ENCODE data around the gene HDAC4. TPM values are rescaled to one million over a fixed set of nuclear protein-coding genes. Genes with fewer than 3 reads are reported as not detected.

Gene HDAC4
- total RNA-seq, 4 donors from 2014 or later: 30.2 to 103 (median 51.7) TPM

DNA sequence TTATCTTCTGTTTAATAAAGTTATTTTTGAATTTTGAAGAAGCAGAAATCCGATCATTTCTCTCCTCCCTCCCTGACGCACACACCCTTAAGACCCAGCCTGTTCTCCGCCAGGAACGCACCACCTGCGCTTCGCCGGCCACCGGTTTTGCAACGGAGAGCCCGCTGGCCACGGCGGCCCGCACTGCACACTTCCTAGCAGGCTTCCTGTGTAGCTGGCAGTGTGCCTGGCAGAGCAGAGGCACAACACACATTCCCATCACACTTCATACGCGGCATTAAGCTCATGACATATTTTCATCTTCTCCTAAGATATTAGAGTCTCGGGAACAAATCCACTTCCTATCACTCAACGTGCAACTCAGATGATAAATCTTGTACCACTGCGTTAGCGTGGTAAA, 148.0 kb downstream of the HDAC4 start:
- ATAC-seq (ENCODE audit: low FRiP score): no peak
- TF ChIP-seq, protein P1, sequence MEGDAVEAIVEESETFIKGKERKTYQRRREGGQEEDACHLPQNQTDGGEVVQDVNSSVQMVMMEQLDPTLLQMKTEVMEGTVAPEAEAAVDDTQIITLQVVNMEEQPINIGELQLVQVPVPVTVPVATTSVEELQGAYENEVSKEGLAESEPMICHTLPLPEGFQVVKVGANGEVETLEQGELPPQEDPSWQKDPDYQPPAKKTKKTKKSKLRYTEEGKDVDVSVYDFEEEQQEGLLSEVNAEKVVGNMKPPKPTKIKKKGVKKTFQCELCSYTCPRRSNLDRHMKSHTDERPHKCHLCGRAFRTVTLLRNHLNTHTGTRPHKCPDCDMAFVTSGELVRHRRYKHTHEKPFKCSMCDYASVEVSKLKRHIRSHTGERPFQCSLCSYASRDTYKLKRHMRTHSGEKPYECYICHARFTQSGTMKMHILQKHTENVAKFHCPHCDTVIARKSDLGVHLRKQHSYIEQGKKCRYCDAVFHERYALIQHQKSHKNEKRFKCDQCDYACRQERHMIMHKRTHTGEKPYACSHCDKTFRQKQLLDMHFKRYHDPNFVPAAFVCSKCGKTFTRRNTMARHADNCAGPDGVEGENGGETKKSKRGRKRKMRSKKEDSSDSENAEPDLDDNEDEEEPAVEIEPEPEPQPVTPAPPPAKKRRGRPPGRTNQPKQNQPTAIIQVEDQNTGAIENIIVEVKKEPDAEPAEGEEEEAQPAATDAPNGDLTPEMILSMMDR (IDR thresholded peaks at IDR 0.05): no peak
- DNase-seq (ENCODE audit: low spot score): no peak

DNA sequence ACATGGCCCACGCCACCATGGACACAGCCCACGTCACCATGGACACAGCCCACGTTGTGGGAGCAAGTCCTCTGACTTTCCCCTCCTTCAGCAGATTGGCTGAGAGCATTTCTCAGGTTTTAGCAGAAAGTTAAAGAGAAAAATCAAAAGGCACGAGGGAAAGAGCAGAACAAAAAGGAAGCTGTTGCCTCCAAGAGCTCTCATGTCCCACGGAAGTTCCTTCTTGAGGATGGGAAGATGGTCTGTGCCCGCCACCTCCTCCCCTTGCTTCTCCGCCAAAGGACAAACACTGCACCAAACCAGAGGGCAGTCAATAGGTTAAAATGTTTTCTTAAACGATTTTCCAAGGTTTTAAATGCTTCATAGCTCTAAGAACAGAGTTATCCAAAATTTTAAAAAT, 148.4 kb downstream of the HDAC4 start:
- TF ChIP-seq, protein P1 (IDR thresholded peaks at IDR 0.05): no peak
- ATAC-seq (ENCODE audit: low FRiP score) (no peak), DNase-seq (ENCODE audit: low spot score) (no peak)

GRCh38 chr2:239251971-239252370, 148.8 kb downstream of the HDAC4 start:
- TF ChIP-seq, protein P1 (IDR thresholded peaks at IDR 0.05): no peak
- DNase-seq (ENCODE audit: low spot score) (no peak), ATAC-seq (ENCODE audit: low FRiP score) (peak; percentile 7)

DNA sequence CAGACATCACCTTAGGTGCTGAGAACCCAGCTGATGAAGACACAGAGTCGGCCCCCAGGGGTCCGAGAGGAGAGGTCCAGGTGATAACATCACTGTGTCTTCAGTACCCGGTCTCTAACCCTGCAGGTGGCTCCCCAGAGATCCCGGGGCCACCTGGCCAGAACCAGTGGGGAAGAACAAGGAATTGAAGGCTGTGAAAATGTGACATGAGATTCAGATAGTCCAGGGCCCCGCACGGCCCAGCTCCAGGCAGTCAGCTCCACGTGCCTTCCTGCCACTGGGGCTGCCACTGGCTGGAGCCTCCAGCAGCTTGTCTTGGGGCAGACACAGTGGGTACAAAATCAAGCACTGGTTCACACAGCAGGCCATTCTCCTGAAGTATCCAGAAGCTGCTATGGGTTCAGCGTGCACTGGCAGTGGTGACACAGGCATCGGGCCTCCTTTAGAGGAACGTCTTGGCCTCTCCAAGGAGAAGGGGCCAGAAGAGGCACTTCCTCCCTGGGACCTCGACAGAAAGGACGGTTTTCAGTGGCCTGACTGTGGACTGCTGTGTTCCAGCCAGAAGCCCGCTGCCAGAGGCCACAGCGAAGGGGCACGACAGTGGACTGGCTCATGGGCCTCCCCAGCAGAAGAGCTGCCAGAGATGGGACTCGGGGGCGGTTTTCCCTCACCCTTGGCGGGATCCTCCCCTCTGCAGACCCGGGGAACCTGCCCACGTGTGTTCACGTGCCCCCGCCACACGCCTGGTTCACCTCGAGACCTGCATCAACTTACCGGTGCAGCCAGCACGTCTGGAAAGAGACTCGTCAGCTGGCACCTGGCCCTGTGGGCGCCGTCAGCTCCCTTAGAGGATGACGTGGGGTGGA, 150.4 kb downstream of the HDAC4 start:
- ATAC-seq (ENCODE audit: low FRiP score) (no peak), DNase-seq (ENCODE audit: low spot score) (no peak)
- TF ChIP-seq, protein P1 (IDR thresholded peaks at IDR 0.05): no peak

DNA sequence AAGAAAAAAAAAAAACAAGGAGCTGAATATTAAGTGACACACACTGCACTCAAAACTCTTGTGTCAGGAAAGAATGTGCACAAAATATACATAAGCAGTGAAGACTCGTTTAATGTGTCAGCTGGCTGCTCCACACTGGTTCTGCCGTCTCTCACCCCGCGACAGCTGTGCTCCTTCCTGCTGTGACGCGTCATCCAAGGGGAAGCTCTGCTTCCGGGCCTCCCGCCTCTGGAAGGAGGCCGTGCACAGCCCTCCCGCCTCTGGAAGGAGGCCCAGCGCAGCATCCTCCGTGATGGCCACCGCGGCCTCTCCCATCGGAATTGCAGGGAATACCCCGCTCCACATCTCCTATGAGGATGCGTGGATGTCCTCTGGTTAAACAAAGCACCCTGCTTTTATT, 151.0 kb downstream of the HDAC4 start:
- ATAC-seq (ENCODE audit: low FRiP score): no peak
- TF ChIP-seq, protein P1 (IDR thresholded peaks at IDR 0.05): no peak
- no peak for DNase-seq (ENCODE audit: low spot score)

DNA sequence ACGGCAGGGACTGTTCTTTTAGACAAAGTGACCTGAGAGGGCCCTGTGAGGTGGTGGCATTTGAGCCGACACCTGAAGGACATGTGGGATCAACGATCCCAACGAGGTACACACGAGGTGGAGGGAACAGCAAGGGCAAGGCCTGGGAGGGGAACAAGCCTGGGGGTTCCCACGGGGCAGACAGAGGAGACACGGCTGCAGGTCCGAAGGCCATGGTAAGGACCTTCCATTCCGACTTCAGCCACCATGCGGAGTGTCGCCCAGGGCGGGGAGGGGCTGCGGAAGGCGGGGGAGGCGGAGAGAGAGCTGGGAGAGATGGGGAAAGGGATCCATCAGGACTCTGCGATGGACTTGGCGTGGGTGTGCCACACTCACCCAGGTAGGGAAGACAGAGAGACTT, 151.8 kb downstream of the HDAC4 start:
- DNase-seq (ENCODE audit: low spot score) (no peak), ATAC-seq (ENCODE audit: low FRiP score) (no peak)
- TF ChIP-seq, protein P1 (IDR thresholded peaks at IDR 0.05): no peak
